ENCODE measurements around the gene PPP1R3C.

PPP1R3C gene

DNA sequence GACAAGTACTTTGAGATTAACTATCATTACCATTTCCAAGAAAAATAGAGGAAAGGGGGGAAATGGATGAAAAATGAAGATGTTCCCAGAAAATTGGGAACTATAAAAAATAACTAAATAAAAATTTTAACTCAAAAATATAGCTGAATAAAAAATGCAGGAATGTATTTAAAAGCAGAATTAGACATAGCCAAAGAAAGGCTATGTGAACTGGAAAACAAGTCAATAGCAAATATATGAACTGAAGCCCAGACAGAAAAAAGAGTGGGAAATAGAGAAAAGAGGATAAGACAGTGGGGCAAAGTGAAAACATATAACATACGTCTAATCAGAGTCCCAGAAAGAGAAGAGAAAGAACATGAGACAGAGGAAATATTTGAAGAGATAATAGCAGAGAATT is 10.3 kb downstream of the PPP1R3C start:
- Histone ChIP-seq H3K4me2 (ENCODE audit: low read depth, low read length, poor library complexity, severe bottlenecking) (no peak overlapping the region), H3K9me2 (replicated peaks; ENCODE audit: low read depth, low read length) (no peaks in the 10 kb centered on the region), H3K4me3 (ENCODE audit: low read length, poor library complexity, severe bottlenecking) (no peak overlapping the region), H3K79me2 (ENCODE audit: insufficient read depth, low read length) (no peaks in the 10 kb centered on the region), H3K4me1 (ENCODE audit: insufficient read depth, low read length, poor library complexity, severe bottlenecking) (no peaks in the 10 kb centered on the region), H3K9me3 (ENCODE audit: insufficient read depth, low read depth, low read length) (no peaks in the 10 kb centered on the region), H3F3A (ENCODE audit: low read depth) (no peaks in the 10 kb centered on the region), H3K27me3 (ENCODE audit: insufficient read depth, low read length, poor library complexity, severe bottlenecking) (no peaks in the 10 kb centered on the region), H3K36me3 (ENCODE audit: insufficient read depth, low read length) (no peaks in the 10 kb centered on the region), H4K20me1 (ENCODE audit: insufficient read depth, low read length, poor library complexity, severe bottlenecking) (no peaks in the 10 kb centered on the region), H3K9ac (ENCODE audit: low read depth, low read length, poor library complexity, severe bottlenecking) (no peak overlapping the region), H2AFZ (ENCODE audit: low read length) (no peak overlapping the region)
- no peak for TF ChIP-seq EZH2phosphoT487 (IDR thresholded peaks at IDR 0.05; ENCODE audit: borderline replicate concordance)
- TF ChIP-seq, protein P1, sequence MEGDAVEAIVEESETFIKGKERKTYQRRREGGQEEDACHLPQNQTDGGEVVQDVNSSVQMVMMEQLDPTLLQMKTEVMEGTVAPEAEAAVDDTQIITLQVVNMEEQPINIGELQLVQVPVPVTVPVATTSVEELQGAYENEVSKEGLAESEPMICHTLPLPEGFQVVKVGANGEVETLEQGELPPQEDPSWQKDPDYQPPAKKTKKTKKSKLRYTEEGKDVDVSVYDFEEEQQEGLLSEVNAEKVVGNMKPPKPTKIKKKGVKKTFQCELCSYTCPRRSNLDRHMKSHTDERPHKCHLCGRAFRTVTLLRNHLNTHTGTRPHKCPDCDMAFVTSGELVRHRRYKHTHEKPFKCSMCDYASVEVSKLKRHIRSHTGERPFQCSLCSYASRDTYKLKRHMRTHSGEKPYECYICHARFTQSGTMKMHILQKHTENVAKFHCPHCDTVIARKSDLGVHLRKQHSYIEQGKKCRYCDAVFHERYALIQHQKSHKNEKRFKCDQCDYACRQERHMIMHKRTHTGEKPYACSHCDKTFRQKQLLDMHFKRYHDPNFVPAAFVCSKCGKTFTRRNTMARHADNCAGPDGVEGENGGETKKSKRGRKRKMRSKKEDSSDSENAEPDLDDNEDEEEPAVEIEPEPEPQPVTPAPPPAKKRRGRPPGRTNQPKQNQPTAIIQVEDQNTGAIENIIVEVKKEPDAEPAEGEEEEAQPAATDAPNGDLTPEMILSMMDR (conservative IDR thresholded peaks at IDR 0.05; ENCODE audit: low read length): no peak

DNA sequence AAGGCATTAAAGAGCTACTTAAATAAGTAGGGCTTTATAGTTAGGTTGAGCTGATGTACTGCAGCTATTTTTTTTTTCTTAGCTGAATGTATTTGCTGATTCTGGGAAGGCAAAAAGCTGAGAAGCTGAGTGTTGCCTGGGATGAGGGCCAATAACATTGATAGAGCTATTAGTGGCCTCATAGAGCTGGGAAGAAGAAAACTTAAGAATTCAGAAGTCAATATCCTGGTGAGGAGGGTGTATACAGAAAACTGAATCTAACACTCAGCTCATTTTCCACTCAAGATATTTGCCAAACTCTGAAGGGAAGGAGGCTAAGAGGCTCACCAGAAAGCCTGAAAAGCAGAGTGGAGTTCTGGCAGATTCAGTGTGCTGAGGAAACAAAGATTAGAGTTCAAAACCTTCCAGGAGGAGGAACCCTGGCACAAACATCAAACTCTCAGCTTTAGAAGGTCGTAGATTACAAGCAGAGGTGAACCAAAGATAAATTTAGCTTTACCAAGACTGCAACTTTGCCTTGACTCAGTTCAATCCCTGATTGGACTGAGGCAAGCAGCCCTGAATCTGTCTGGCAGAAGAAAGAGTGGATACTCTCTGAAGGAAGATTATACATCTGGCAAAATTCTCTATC is 11.3 kb downstream of the PPP1R3C start:
- Histone ChIP-seq H3K79me2 (ENCODE audit: insufficient read depth, low read length) (no peaks in the 10 kb centered on the region), H4K20me1 (ENCODE audit: insufficient read depth, low read length, poor library complexity, severe bottlenecking) (no peaks in the 10 kb centered on the region), H3K4me2 (ENCODE audit: low read depth, low read length, poor library complexity, severe bottlenecking) (no peak overlapping the region), H3K9me3 (ENCODE audit: insufficient read depth, low read depth, low read length) (no peaks in the 10 kb centered on the region), H3K36me3 (ENCODE audit: insufficient read depth, low read length) (no peaks in the 10 kb centered on the region), H2AFZ (ENCODE audit: low read length) (no peak overlapping the region), H3K9ac (ENCODE audit: low read depth, low read length, poor library complexity, severe bottlenecking) (no peak overlapping the region), H3K27me3 (ENCODE audit: insufficient read depth, low read length, poor library complexity, severe bottlenecking) (no peaks in the 10 kb centered on the region), H3K4me1 (ENCODE audit: insufficient read depth, low read length, poor library complexity, severe bottlenecking) (no peaks in the 10 kb centered on the region), H3K4me3 (ENCODE audit: low read length, poor library complexity, severe bottlenecking) (no peak overlapping the region), H3K9me2 (replicated peaks; ENCODE audit: low read depth, low read length) (no peaks in the 10 kb centered on the region), H3F3A (ENCODE audit: low read depth) (no peaks in the 10 kb centered on the region)
- no peak for TF ChIP-seq EZH2phosphoT487 (IDR thresholded peaks at IDR 0.05; ENCODE audit: borderline replicate concordance)
- TF ChIP-seq, protein P1 (conservative IDR thresholded peaks at IDR 0.05; ENCODE audit: low read length): no peak

DNA sequence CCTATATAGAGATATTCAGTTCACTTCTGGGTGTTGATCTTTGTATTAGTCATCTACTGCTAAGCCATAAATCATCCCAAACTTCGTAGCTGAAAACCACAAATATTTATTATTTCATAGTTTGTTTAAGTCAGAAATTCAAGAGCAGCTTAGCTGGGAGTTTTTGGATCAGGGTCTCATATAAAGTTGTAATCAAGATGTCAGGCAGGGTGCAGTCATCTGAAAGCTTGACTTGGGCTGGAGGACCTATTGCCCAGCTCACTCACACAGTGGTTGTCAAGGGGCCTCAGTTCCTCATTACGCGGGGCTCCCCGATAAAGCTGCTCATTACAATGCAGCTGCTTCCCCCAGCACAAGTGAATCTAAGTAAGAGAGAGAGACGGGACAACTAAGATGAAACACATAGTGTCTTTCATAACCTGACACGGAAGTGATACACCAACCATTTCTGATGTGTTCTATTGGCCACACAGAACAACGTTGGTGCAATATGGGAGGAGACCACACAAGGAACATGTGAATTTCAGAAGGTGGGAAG is 15.7 kb downstream of the PPP1R3C start:
- H3K4me3 ChIP-seq (ENCODE audit: low read length, poor library complexity, severe bottlenecking): no peak overlapping the region
- H2AFZ ChIP-seq (ENCODE audit: low read length): no peak overlapping the region
- no peaks in the 10 kb centered on the region for H3K79me2 ChIP-seq (ENCODE audit: insufficient read depth, low read length)
- H3K9me3 ChIP-seq (ENCODE audit: insufficient read depth, low read depth, low read length): no peaks in the 10 kb centered on the region
- TF ChIP-seq, protein P1 (conservative IDR thresholded peaks at IDR 0.05; ENCODE audit: low read length): no peak
- no peak for TF ChIP-seq EZH2phosphoT487 (IDR thresholded peaks at IDR 0.05; ENCODE audit: borderline replicate concordance)
- no peaks in the 10 kb centered on the region for H3K36me3 ChIP-seq (ENCODE audit: insufficient read depth, low read length)
- H3K27me3 ChIP-seq (ENCODE audit: insufficient read depth, low read length, poor library complexity, severe bottlenecking): no peaks in the 10 kb centered on the region
- H3F3A ChIP-seq (ENCODE audit: low read depth): no peaks in the 10 kb centered on the region
- no peak overlapping the region for H3K4me2 ChIP-seq (ENCODE audit: low read depth, low read length, poor library complexity, severe bottlenecking)
- H3K9ac ChIP-seq (ENCODE audit: low read depth, low read length, poor library complexity, severe bottlenecking): no peak overlapping the region
- no peaks in the 10 kb centered on the region for H3K4me1 ChIP-seq (ENCODE audit: insufficient read depth, low read length, poor library complexity, severe bottlenecking)
- H3K9me2 ChIP-seq (replicated peaks; ENCODE audit: low read depth, low read length): no peaks in the 10 kb centered on the region
- H4K20me1 ChIP-seq (ENCODE audit: insufficient read depth, low read length, poor library complexity, severe bottlenecking): no peaks in the 10 kb centered on the region
